Cardiac muscle cell (in vitro differentiated cells and primary cell): Measurements from ENCODE around the gene ALOX12. TPM values are rescaled to one million over a fixed set of nuclear protein-coding genes. Genes with fewer than 3 reads are reported as not detected.
"Not testable (repeated sequence)": the region's sequence is repeated elsewhere in the genome, so short reads cannot be mapped to it uniquely, and the experiment has no call there.

Source experiments
- DNase-seq, 2 donors: peaks; one replicate each; pipeline versions ENCODE4 v3.0.0 to v3.0.0-alpha.2; 2010 to 2017; ENCODE audit warnings: low read depth in 1 of 2, low spot score in 1 of 2
- H3K27ac ChIP-seq: fragments of 200-600 bp; sonication (generic); 2 replicates; pipeline ENCODE4 v1.5.1; 2016
- H3K27me3 ChIP-seq: fragments of 200-600 bp; sonication (generic); 2 replicates; pipeline ENCODE4 v1.6.0; 2016; ENCODE audit warnings: control low read depth
- H3K36me3 ChIP-seq: fragments of 200-600 bp; sonication (generic); 2 replicates; pipeline ENCODE4 v1.5.1; 2016; ENCODE audit warnings: control low read depth
- H3K4me1 ChIP-seq: fragments of 200-600 bp; sonication (generic); 2 replicates; pipeline ENCODE4 v1.8.1; 2017; ENCODE audit warnings: low read depth, mild to moderate bottlenecking, mixed run types
- H3K4me3 ChIP-seq: fragments of 200-600 bp; sonication (generic); 2 replicates; pipeline ENCODE4 v1.5.1; 2016; ENCODE audit warnings: mild to moderate bottlenecking
- H3K9me3 ChIP-seq: fragments of 200-600 bp; sonication (generic); 2 replicates; pipeline ENCODE4 v1.5.1; 2017; ENCODE audit warnings: low read depth, mild to moderate bottlenecking, control low read depth
- CTCF ChIP-seq: IDR thresholded peaks from 2 replicates; pipeline ENCODE4 v1.5.1; 2012; ENCODE audit warnings: low read depth, mild to moderate bottlenecking, low read length
- polyA plus RNA-seq: library from polyadenylated mRNA; unstranded; fragments of >200 nt; fragmentation: Nextera tagmentation; extraction: Ambion mirVana; gene quantifications from 2 replicates; pipeline ENCODE4 v1.2.1, GENCODE V29; 2016
- total RNA-seq: library from RNA; depleted of rRNA; stranded (reverse); fragments of >200 nt; gene quantifications from 2 replicates; pipeline ENCODE4 v1.2.3, GENCODE V29; 2016

The ALOX12 gene
- total and polyA plus RNA-seq, 2 experiments from 2014 or later: 1.7 to 2.5 TPM

GRCh38 chr17:7046127-7046724, 50.4 kb downstream of the ALOX12 start:
- H3K4me3 ChIP-seq: peak overlapping the region; percentile 12
- no peak for TF ChIP-seq CTCF
- peak in 1 of 2 donors; percentile 34 for DNase-seq
- peaks cover 35% of the 10 kb centered on the region for H3K27me3 ChIP-seq
- H3K27ac ChIP-seq: no peak overlapping the region
- no peaks in the 10 kb centered on the region for H3K36me3 ChIP-seq
- H3K9me3 ChIP-seq: no peaks in the 10 kb centered on the region
- H3K4me1 ChIP-seq: peaks cover 5% of the 10 kb centered on the region

GRCh38 chr17:7046725-7047397, 51.0 kb downstream of the ALOX12 start:
- not testable (repeated sequence) for H3K27ac ChIP-seq, H3K4me1 ChIP-seq, H3K36me3 ChIP-seq, H3K9me3 ChIP-seq, DNase-seq
- peaks cover 35% of the 10 kb centered on the region for H3K27me3 ChIP-seq
- H3K4me3 ChIP-seq: peak overlapping the region; percentile 12

GRCh38 chr17:7047566-7047965, 51.7 kb downstream of the ALOX12 start:
- H3K36me3 ChIP-seq: no peaks in the 10 kb centered on the region
- no peak for DNase-seq
- no peak for TF ChIP-seq CTCF
- peaks cover 28% of the 10 kb centered on the region for H3K27me3 ChIP-seq
- H3K4me1 ChIP-seq: peaks cover 5% of the 10 kb centered on the region
- H3K27ac ChIP-seq: no peak overlapping the region
- H3K9me3 ChIP-seq: no peaks in the 10 kb centered on the region
- H3K4me3 ChIP-seq: no peak overlapping the region

DNA sequence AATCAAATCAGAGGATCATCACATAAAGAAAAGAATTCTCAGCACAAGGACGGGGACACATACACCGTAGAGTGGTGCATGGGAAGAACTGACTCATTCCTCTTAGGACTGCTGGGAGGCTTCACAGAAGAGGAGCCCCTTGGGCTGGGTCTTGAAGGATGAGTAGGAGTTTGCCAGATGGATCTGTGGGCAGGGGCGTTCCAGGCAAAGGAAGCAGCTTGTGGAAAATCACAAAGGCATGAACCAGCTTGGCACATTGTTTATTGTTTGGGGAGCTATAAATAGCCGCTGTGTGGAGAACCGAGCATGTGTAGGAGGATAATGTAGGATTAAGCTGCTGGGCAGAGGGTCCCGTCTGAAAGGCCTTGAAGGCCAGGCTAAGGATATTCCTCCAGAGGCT, 53.1 kb downstream of the ALOX12 start:
- TF ChIP-seq CTCF: no peak
- H3K9me3 ChIP-seq: no peaks in the 10 kb centered on the region
- H3K36me3 ChIP-seq: no peaks in the 10 kb centered on the region
- peaks cover 14% of the 10 kb centered on the region for H3K27me3 ChIP-seq
- DNase-seq: no peak
- H3K4me3 ChIP-seq: no peak overlapping the region
- no peak overlapping the region for H3K27ac ChIP-seq
- peaks cover 5% of the 10 kb centered on the region for H3K4me1 ChIP-seq

- not testable (repeated sequence) for H3K27me3 ChIP-seq, DNase-seq, H3K4me3 ChIP-seq, H3K27ac ChIP-seq, H3K4me1 ChIP-seq, H3K9me3 ChIP-seq, H3K36me3 ChIP-seq
Measured at GRCh38 chr17:7050583-7050982, 54.7 kb downstream of the ALOX12 start.

- TF ChIP-seq CTCF: no peak
- Histone ChIP-seq H3K36me3 (no peaks in the 10 kb centered on the region), H3K27me3 (no peaks in the 10 kb centered on the region), H3K4me1 (no peaks in the 10 kb centered on the region), H3K27ac (no peak overlapping the region), H3K4me3 (no peak overlapping the region), H3K9me3 (no peaks in the 10 kb centered on the region)
- no peak for DNase-seq
Measured at GRCh38 chr17:7056386-7056785, 60.5 kb downstream of the ALOX12 start.
